ENCODE results near the gene SLC38A3.

Gene SLC38A3

GRCh38 chr3:50233176-50233575 lies 28.1 kb downstream of the SLC38A3 start:
- Histone ChIP-seq H3K9me3 (ENCODE audit: control extremely low read depth in 1 of 5, control insufficient read depth in 4 of 5, insufficient read depth in 2 of 5, low read depth in 1 of 5, low read length in 4 of 5) (no peaks in the 10 kb centered on the region), H3K4me3 (ENCODE audit: control insufficient read depth in 1 of 7, extremely low read depth in 1 of 7, insufficient read depth in 4 of 7, low read depth in 2 of 7, low read length in 6 of 7) (no peak overlapping the region), H3K36me3 (ENCODE audit: control insufficient read depth in 4 of 4, insufficient read depth in 4 of 4, low read length in 3 of 4) (peaks cover 0 to 2% (median 0%) of the 10 kb centered on the region in 4 experiments), H3K27me3 (replicated peaks in 2 of 5; ENCODE audit: control insufficient read depth in 4 of 5, insufficient read depth in 5 of 5, low read length in 4 of 5) (no peaks in the 10 kb centered on the region), H3K27ac (ENCODE audit: insufficient read depth in 1 of 2, low read depth in 1 of 2, low read length in 2 of 2, poor library complexity in 1 of 2, severe bottlenecking in 2 of 2) (no peak overlapping the region), H3K4me1 (ENCODE audit: control extremely low read depth in 1 of 4, control insufficient read depth in 4 of 4, insufficient read depth in 4 of 4, low read length in 3 of 4) (peaks cover 2 to 61% (median 40%) of the 10 kb centered on the region in 4 experiments)
- no peak for DNase-seq
- CTCF ChIA-PET: interaction anchor here (13.3 to 72.5 kb wide), 3 partner anchors 1 to 42 kb away, joined by 238 to 1875 read pairs (median 1875); partner anchors contain the start of genes GNAI2, GNAT1, LSMEM2 and SEMA3B
- POLR2A ChIA-PET: interaction anchor here (2.5 kb wide), 1 partner anchor 14 kb away, joined by 9 read pairs; no protein-coding TSS in a partner anchor
- 90% methylated on average over 2 of the region's 4 CpGs for WGBS (ENCODE audit: insufficient coverage)

GRCh38 chr3:50235716-50236483 lies 30.8 kb downstream of the SLC38A3 start, which contains the start of gene GNAI2:
GNAI2 (plus strand) TSS chr3:50236204; CDS start chr3:50236336, 132 bp downstream.
- no peaks in the 10 kb centered on the region for H3K9me3 ChIP-seq (ENCODE audit: control extremely low read depth in 1 of 5, control insufficient read depth in 4 of 5, insufficient read depth in 2 of 5, low read depth in 1 of 5, low read length in 4 of 5)
- ChIA-PET CTCF (interaction anchor here (0.5 to 72.5 kb wide), 4 partner anchors 4 to 278 kb away, joined by 3 to 1875 read pairs (median 1056); partner anchors contain the start of genes GNAI2, GNAT1, LSMEM2 and SEMA3B), POLR2A (interaction anchor here (0.6 to 2.5 kb wide), 7 partner anchors 9 to 123 kb away, joined by 3 to 9 read pairs (median 4); partner anchors contain the start of gene TMEM115)
- H3K4me3 ChIP-seq (ENCODE audit: control insufficient read depth in 1 of 7, extremely low read depth in 1 of 7, insufficient read depth in 4 of 7, low read depth in 2 of 7, low read length in 6 of 7): peak within 1 kb of the TSS; percentile 81 to 99 (median 97)
- under 1% methylated on average over 65 of the region's 75 CpGs for WGBS (ENCODE audit: insufficient coverage)
- H3K27ac ChIP-seq (ENCODE audit: insufficient read depth in 1 of 2, low read depth in 1 of 2, low read length in 2 of 2, poor library complexity in 1 of 2, severe bottlenecking in 2 of 2): peak within 1 kb of the TSS; percentile 80 to 93
- H3K36me3 ChIP-seq (ENCODE audit: control insufficient read depth in 4 of 4, insufficient read depth in 4 of 4, low read length in 3 of 4): peaks cover 0 to 26% (median 10%) of the 10 kb centered on the region in 4 experiments
- peak; percentile 97 to 99 (median 99) for DNase-seq
- H3K4me1 ChIP-seq (ENCODE audit: control extremely low read depth in 1 of 4, control insufficient read depth in 4 of 4, insufficient read depth in 4 of 4, low read length in 3 of 4): peaks cover 11 to 61% (median 52%) of the 10 kb centered on the region in 4 experiments
- H3K27me3 ChIP-seq (replicated peaks in 2 of 5; ENCODE audit: control insufficient read depth in 4 of 5, insufficient read depth in 5 of 5, low read length in 4 of 5): no peaks in the 10 kb centered on the region

GRCh38 chr3:50236484-50237132 lies 31.5 kb downstream of the SLC38A3 start:
- WGBS (ENCODE audit: insufficient coverage): 0% methylated on average over 12 of the region's 13 CpGs
- DNase-seq: no peak
- Histone ChIP-seq H3K27ac (ENCODE audit: insufficient read depth in 1 of 2, low read depth in 1 of 2, low read length in 2 of 2, poor library complexity in 1 of 2, severe bottlenecking in 2 of 2) (peak overlapping the region; percentile 80 to 93), H3K9me3 (ENCODE audit: control extremely low read depth in 1 of 5, control insufficient read depth in 4 of 5, insufficient read depth in 2 of 5, low read depth in 1 of 5, low read length in 4 of 5) (no peaks in the 10 kb centered on the region), H3K36me3 (ENCODE audit: control insufficient read depth in 4 of 4, insufficient read depth in 4 of 4, low read length in 3 of 4) (peaks cover 0 to 32% (median 10%) of the 10 kb centered on the region in 4 experiments), H3K27me3 (replicated peaks in 2 of 5; ENCODE audit: control insufficient read depth in 4 of 5, insufficient read depth in 5 of 5, low read length in 4 of 5) (no peaks in the 10 kb centered on the region), H3K4me1 (ENCODE audit: control extremely low read depth in 1 of 4, control insufficient read depth in 4 of 4, insufficient read depth in 4 of 4, low read length in 3 of 4) (peaks cover 11 to 64% (median 59%) of the 10 kb centered on the region in 4 experiments), H3K4me3 (ENCODE audit: control insufficient read depth in 1 of 7, extremely low read depth in 1 of 7, insufficient read depth in 4 of 7, low read depth in 2 of 7, low read length in 6 of 7) (peak overlapping the region; percentile 81 to 99 (median 97))
- CTCF ChIA-PET: interaction anchor here (0.5 to 72.5 kb wide), 4 partner anchors 5 to 125 kb away, joined by 3 to 1875 read pairs (median 1056); partner anchors contain the start of genes GNAI2, GNAT1, LSMEM2 and SEMA3B
- POLR2A ChIA-PET: interaction anchor here (1.9 kb wide), 1 partner anchor 10 kb away, joined by 8 read pairs; no protein-coding TSS in a partner anchor

GRCh38 chr3:50237133-50237651 lies 32.1 kb downstream of the SLC38A3 start:
- H3K9me3 ChIP-seq (ENCODE audit: control extremely low read depth in 1 of 5, control insufficient read depth in 4 of 5, insufficient read depth in 2 of 5, low read depth in 1 of 5, low read length in 4 of 5): no peaks in the 10 kb centered on the region
- no peaks in the 10 kb centered on the region for H3K27me3 ChIP-seq (replicated peaks in 2 of 5; ENCODE audit: control insufficient read depth in 4 of 5, insufficient read depth in 5 of 5, low read length in 4 of 5)
- peaks cover 0 to 35% (median 10%) of the 10 kb centered on the region in 4 experiments for H3K36me3 ChIP-seq (ENCODE audit: control insufficient read depth in 4 of 4, insufficient read depth in 4 of 4, low read length in 3 of 4)
- 0% methylated on average over 3 of the region's 7 CpGs for WGBS (ENCODE audit: insufficient coverage)
- ChIA-PET CTCF (interaction anchor here (0.5 to 72.5 kb wide), 3 partner anchors 5 to 126 kb away, joined by 3 to 1875 read pairs (median 1875); partner anchors contain the start of genes GNAI2, LSMEM2, SEMA3B and SLC38A3), POLR2A (interaction anchor here (0.6 to 1.9 kb wide), 3 partner anchors 9 to 1125 kb away, joined by 3 to 8 read pairs (median 3); no protein-coding TSS in a partner anchor)
- peak in 2 of 3 donors; percentile 48 to 59 for DNase-seq
- peak overlapping the region; percentile 81 to 99 (median 97) for H3K4me3 ChIP-seq (ENCODE audit: control insufficient read depth in 1 of 7, extremely low read depth in 1 of 7, insufficient read depth in 4 of 7, low read depth in 2 of 7, low read length in 6 of 7)
- peaks cover 11 to 70% (median 65%) of the 10 kb centered on the region in 4 experiments for H3K4me1 ChIP-seq (ENCODE audit: control extremely low read depth in 1 of 4, control insufficient read depth in 4 of 4, insufficient read depth in 4 of 4, low read length in 3 of 4)
- H3K27ac ChIP-seq (ENCODE audit: insufficient read depth in 1 of 2, low read depth in 1 of 2, low read length in 2 of 2, poor library complexity in 1 of 2, severe bottlenecking in 2 of 2): peak overlapping the region; percentile 80 to 93

GRCh38 chr3:50237754-50238548 lies 32.9 kb downstream of the SLC38A3 start:
- POLR2A ChIA-PET: interaction anchor here (0.6 to 1.9 kb wide), 3 partner anchors 8 to 1126 kb away, joined by 3 to 8 read pairs (median 3); no protein-coding TSS in a partner anchor
- no peaks in the 10 kb centered on the region for H3K27me3 ChIP-seq (replicated peaks in 2 of 5; ENCODE audit: control insufficient read depth in 4 of 5, insufficient read depth in 5 of 5, low read length in 4 of 5)
- H3K36me3 ChIP-seq (ENCODE audit: control insufficient read depth in 4 of 4, insufficient read depth in 4 of 4, low read length in 3 of 4): peaks cover 0 to 35% (median 10%) of the 10 kb centered on the region in 4 experiments
- 0% methylated on average over 27 of the region's 31 CpGs for WGBS (ENCODE audit: insufficient coverage)
- CTCF ChIA-PET: interaction anchor here (69.0 to 72.5 kb wide), 2 partner anchors 6 to 12 kb away, joined by 1875 read pairs; partner anchors contain the start of genes GNAI2, LSMEM2, SEMA3B and SLC38A3
- peak overlapping the region; percentile 81 to 99 (median 97) for H3K4me3 ChIP-seq (ENCODE audit: control insufficient read depth in 1 of 7, extremely low read depth in 1 of 7, insufficient read depth in 4 of 7, low read depth in 2 of 7, low read length in 6 of 7)
- no peaks in the 10 kb centered on the region for H3K9me3 ChIP-seq (ENCODE audit: control extremely low read depth in 1 of 5, control insufficient read depth in 4 of 5, insufficient read depth in 2 of 5, low read depth in 1 of 5, low read length in 4 of 5)
- peaks cover 11 to 77% (median 73%) of the 10 kb centered on the region in 4 experiments for H3K4me1 ChIP-seq (ENCODE audit: control extremely low read depth in 1 of 4, control insufficient read depth in 4 of 4, insufficient read depth in 4 of 4, low read length in 3 of 4)
- DNase-seq: peak; percentile 74 to 90 (median 86)
- H3K27ac ChIP-seq (ENCODE audit: insufficient read depth in 1 of 2, low read depth in 1 of 2, low read length in 2 of 2, poor library complexity in 1 of 2, severe bottlenecking in 2 of 2): peak overlapping the region; percentile 80 to 93

Measured in common myeloid progenitor, CD34-positive (primary cell).